C4-2B (cell line): ENCODE measurements around the gene SGIP1.

Source experiments
- H3K27ac ChIP-seq: fragments of 450-650 bp; 2 replicates; pipeline ENCODE4 v1.5.1; 2017
- CTCF ChIP-seq: fragments of 450-650 bp; conservative IDR thresholded peaks from 2 replicates; pipeline ENCODE4 v1.5.1; 2017; ENCODE audit warnings: mild to moderate bottlenecking
- ZFX ChIP-seq: fragments of 450-650 bp; IDR thresholded peaks from 2 replicates; pipeline ENCODE4 v1.6.1; 2017

SGIP1 gene

GRCh38 chr1:66757722-66758240 is 223.8 kb downstream of the SGIP1 start:
- H3K27ac ChIP-seq, result no peak overlapping the region
- TF ChIP-seq ZFX, result no peak
- no peak for TF ChIP-seq CTCF

GRCh38 chr1:66758241-66758755 is 224.3 kb downstream of the SGIP1 start:
- no peak overlapping the region for H3K27ac ChIP-seq
- TF ChIP-seq ZFX (no peak), CTCF (no peak)

GRCh38 chr1:66760506-66760905 is 226.6 kb downstream of the SGIP1 start:
- no peak for TF ChIP-seq ZFX
- TF ChIP-seq CTCF, result no peak

DNA sequence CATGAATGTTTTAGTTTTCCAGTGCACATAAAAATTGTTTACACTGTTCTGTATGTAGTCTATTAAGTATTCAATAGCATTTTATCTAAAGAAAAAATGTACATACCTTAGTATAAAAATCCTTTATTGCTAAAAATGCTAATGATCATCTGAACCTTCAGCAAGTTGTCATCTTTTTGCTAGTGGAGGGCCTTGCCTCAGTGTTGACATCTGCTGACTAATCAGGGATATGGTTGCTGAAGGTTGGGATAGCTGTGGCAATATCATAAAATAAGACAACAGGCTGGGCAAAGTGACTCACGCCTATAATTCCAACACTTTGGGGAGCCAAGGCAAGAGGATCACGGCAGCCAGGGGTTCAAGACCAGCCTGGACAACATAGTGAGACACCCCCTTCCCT is 227.3 kb downstream of the SGIP1 start:
- TF ChIP-seq ZFX, result no peak
- no peak for TF ChIP-seq CTCF
- H3K27ac ChIP-seq, result no peak overlapping the region

More at GRCh38 chr1:66760506-66760905, 226.6 kb downstream of the SGIP1 start:
- H3K27ac ChIP-seq, result no peak overlapping the region

DNA sequence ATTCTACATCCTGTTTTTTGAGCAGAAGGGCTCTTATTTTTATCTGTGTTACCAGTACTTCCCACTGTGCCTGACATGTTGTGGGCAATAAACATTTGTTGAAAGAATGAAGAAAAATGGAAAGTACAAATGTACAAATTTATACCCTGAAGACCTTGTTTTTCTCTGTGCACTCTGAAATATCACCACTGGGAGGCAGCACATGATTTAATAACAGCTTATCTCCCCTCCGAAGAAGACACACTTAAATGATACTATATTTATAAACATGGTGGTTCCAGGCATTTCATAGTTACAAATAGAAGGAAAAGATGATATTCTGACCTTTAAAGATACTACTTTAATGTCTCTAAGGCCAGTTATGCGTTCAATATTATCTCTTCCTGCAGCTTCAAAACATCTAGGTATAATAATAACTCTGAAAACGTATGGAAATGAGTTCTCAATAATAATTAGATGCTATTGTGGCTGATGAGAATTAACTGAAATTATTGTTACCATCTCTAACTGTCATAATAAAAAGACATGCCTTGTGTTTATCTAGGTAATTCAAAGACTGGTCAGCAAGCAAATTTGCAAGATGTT is 231.1 kb downstream of the SGIP1 start:
- peak; percentile 82 for TF ChIP-seq CTCF
- no peak for TF ChIP-seq ZFX
- H3K27ac ChIP-seq, result no peak overlapping the region

GRCh38 chr1:66767626-66768025 is 233.7 kb downstream of the SGIP1 start:
- TF ChIP-seq CTCF (no peak), ZFX (no peak)
- no peak overlapping the region for H3K27ac ChIP-seq

- H3K27ac ChIP-seq, result no peak overlapping the region
- no peak for TF ChIP-seq ZFX
- no peak for TF ChIP-seq CTCF
Measured at GRCh38 chr1:66768965-66769364, 235.0 kb downstream of the SGIP1 start.
